ENCODE data around the gene SPA17.
A peak's percentile ranks its signal among the peaks of the same experiment; 100 is the strongest.

The SPA17 gene

GRCh38 chr11:124727474-124727873 is 53.8 kb downstream of the SPA17 start:
- no peak for DNase-seq

GRCh38 chr11:124728134-124728533 is 54.4 kb downstream of the SPA17 start:
- DNase-seq, result no peak

- no peak for DNase-seq
Measured at GRCh38 chr11:124729571-124729970, 55.9 kb downstream of the SPA17 start.

- DNase-seq, result no peak
Measured at GRCh38 chr11:124732230-124732629, 58.5 kb downstream of the SPA17 start.

GRCh38 chr11:124736736-124737135 is 63.0 kb downstream of the SPA17 start:
- DNase-seq, result no peak

GRCh38 chr11:124737638-124738305 is 64.1 kb downstream of the SPA17 start:
- no peak for DNase-seq

- DNase-seq, result no peak
Measured at GRCh38 chr11:124738713-124739478, 65.2 kb downstream of the SPA17 start.

- peak; percentile 92 for DNase-seq
Measured at GRCh38 chr11:124739479-124740276, 66.0 kb downstream of the SPA17 start, which contains the start of gene NRGN. TSS of gene NRGN (plus strand) at chr11:124739942. CDS start at chr11:124740085, 143 bp downstream.

GRCh38 chr11:124740277-124740882 is 66.7 kb downstream of the SPA17 start:
- DNase-seq, result peak; percentile 80

GRCh38 chr11:124742555-124742954 is 68.9 kb downstream of the SPA17 start:
- no peak for DNase-seq

GRCh38 chr11:124743050-124743449 is 69.3 kb downstream of the SPA17 start:
- no peak for DNase-seq

- no peak for DNase-seq
Measured at GRCh38 chr11:124745270-124745834, 71.6 kb downstream of the SPA17 start.

- peak; percentile 74 for DNase-seq
Measured at GRCh38 chr11:124745835-124746620, 72.3 kb downstream of the SPA17 start.

GRCh38 chr11:124746621-124747243 is 73.0 kb downstream of the SPA17 start:
- peak; percentile 89 for DNase-seq

Data from activated CD8-positive, alpha-beta memory T cell treated with anti-CD3 and anti-CD28 coated beads, Interleukin-2, amount 50 U/mL, for 48 hours (primary cell).